GM20000 (cell line): ENCODE measurements around the gene NAIF1.
"Not testable (repeated sequence)": the region's sequence is repeated elsewhere in the genome, so short reads cannot be mapped to it uniquely, and the experiment has no call there.

ENCODE experiments used
- DNase-seq: peaks from one replicate; pipeline ENCODE4 v3.0.0; 2012; ENCODE audit warnings: low spot score
- TF ChIP-seq, protein P1 (sequence below): IDR thresholded peaks from 2 replicates; pipeline ENCODE4 v1.5.1; 2012; ENCODE audit warnings: mild to moderate bottlenecking, control low read depth; ENCODE audit errors: extremely low read depth, missing control alignments

The NAIF1 gene, protein sequence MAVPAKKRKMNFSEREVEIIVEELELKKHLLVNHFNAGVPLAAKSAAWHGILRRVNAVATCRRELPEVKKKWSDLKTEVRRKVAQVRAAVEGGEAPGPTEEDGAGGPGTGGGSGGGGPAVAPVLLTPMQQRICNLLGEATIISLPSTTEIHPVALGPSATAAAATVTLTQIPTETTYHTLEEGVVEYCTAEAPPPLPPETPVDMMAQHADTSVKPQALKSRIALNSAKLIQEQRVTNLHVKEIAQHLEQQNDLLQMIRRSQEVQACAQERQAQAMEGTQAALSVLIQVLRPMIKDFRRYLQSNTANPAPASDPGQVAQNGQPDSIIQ

GRCh38 chr9:128066713-128067644, at the start of gene NAIF1:
Gene NAIF1 (minus strand): TSS chr9:128067320. CDS start chr9:128067101, 219 bp downstream.
- DNase-seq = peak; percentile 97
- TF ChIP-seq, protein P1, sequence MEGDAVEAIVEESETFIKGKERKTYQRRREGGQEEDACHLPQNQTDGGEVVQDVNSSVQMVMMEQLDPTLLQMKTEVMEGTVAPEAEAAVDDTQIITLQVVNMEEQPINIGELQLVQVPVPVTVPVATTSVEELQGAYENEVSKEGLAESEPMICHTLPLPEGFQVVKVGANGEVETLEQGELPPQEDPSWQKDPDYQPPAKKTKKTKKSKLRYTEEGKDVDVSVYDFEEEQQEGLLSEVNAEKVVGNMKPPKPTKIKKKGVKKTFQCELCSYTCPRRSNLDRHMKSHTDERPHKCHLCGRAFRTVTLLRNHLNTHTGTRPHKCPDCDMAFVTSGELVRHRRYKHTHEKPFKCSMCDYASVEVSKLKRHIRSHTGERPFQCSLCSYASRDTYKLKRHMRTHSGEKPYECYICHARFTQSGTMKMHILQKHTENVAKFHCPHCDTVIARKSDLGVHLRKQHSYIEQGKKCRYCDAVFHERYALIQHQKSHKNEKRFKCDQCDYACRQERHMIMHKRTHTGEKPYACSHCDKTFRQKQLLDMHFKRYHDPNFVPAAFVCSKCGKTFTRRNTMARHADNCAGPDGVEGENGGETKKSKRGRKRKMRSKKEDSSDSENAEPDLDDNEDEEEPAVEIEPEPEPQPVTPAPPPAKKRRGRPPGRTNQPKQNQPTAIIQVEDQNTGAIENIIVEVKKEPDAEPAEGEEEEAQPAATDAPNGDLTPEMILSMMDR = no peak

- no peak for DNase-seq
- TF ChIP-seq, protein P1 = no peak
These were observed 49.3 kb upstream of the NAIF1 start for GRCh38 chr9:128116104-128117083.

DNA sequence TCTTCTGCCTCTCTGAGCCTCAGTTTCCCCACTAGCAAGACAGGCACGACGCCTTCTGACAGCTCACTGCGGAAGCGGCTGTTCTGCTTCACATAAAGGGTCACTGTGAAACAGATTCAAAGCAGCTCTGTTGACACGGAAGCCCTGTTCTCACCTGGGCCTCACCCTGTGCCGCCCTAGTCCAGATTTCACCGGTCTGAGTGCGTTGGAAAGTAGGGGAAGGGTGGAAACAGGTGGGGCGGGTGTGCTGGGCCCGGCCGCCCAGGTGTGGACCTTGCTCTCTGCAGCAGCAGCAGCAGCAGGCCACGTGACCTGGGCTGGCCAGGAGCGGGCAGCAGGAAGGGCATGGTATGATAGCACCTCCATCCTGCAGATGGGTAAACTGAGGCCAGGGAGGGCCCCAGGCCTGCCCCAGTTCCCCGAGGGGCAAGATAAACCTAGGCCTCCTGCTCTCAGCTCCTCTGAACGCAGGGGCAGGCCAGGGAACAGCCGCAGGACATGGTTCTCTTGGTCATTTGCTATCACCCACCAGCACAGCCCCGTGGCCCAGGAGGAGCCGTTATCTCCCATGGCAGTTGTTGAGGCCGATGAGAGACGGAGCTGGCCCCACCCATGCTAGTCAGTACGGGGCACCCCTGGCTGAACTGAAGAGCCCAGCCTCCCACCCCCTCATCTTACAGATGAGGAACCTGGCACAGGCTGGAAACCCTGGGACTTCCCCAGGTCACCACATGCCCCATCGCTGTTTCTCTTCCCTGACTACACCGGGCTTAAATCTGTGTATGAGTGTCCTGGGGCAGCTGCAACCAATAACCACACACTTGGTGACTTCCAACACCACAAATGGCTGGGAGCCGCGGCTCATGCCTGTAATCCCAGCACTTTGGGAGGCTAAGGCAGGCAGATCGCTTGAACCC, 48.3 kb upstream of the NAIF1 start:
- peak; percentile 76 for DNase-seq
- TF ChIP-seq, protein P1 = no peak

DNA sequence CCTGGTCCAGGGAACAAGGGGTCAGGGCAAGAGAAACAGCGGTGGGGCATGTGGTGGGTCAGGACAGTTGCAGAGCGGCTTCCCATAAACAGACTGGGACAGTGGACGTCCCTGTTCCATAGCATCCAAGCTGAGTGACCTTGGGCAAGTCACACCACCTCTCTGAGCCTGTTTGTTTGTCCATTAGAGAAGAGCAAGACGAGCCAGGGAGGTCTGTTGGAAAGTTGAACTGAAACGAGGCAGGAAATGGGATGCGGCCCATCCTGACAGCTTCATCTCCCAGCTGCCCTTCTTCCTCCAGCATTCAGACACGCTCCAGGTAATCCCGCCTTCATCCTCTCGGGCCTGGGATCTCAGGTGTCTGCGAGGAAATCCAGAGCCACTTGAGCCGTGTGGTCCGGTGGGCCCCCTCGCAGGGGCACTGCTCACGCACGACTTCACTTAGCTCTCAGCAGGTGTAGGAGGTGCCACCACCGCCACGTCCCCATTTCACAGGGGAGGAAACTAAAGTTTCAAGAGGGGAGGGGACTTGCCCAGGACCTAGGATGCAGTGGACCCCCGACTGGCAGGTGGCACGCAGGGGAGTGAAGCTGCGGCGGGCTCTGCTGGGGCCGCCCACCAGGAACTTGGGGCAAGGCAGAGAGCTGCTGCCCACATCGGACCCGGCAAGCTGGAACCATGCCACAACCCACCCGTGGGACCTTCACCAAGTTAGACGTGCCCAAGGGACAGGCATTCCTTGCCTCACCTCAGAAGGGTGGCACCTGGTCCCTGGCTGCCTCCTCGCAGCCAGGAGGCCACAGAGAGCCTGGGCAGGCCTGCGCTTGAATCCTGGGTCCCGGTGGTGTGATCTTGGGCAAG, 47.4 kb upstream of the NAIF1 start:
- TF ChIP-seq, protein P1 = no peak
- no peak for DNase-seq

GRCh38 chr9:128113526-128114325, 46.6 kb upstream of the NAIF1 start:
- DNase-seq = no peak
- TF ChIP-seq, protein P1 = no peak

- not testable (repeated sequence) for DNase-seq
These were observed 44.6 kb upstream of the NAIF1 start for GRCh38 chr9:128111726-128112125.
